SK-N-SH treated with all-trans-retinoic acid at 6 μM for 48 hours (cell line): ENCODE results near the gene PPCS.

Source experiments
- ATAC-seq: fragments of 200-7000 bp; cut with Tn5 transposase; 3 replicates; pipeline ENCODE4 v1.9.1; 2020; ENCODE audit warnings: mild to moderate bottlenecking, moderate library complexity
- ARNTL ChIP-seq: fragments of 450-650 bp; formaldehyde crosslinking; IDR thresholded peaks from 2 replicates; pipeline ENCODE4 v1.5.0; 2020; ENCODE audit warnings: low read depth, mild to moderate bottlenecking, moderate library complexity, borderline replicate concordance
- BACH2 ChIP-seq: fragments of 250-450 bp; sonication (Bioruptor Pico); IDR thresholded peaks from 2 replicates; pipeline ENCODE4 v1.9.0; 2021; ENCODE audit warnings: mild to moderate bottlenecking, borderline replicate concordance
- CSDC2 ChIP-seq: fragments of 250-450 bp; sonication (Bioruptor Pico); IDR thresholded peaks from 2 replicates; pipeline ENCODE4 v1.5.0; 2020; ENCODE audit warnings: mild to moderate bottlenecking, moderate library complexity
- ESRRG ChIP-seq: fragments of 250-450 bp; sonication (Bioruptor Pico); IDR thresholded peaks from 2 replicates; pipeline ENCODE4 v1.6.1; 2021; ENCODE audit warnings: mild to moderate bottlenecking
- GLIS3 ChIP-seq: fragments of 250-450 bp; sonication (Bioruptor Pico); IDR thresholded peaks from 2 replicates; pipeline ENCODE4 v1.5.0; 2020; ENCODE audit warnings: mild to moderate bottlenecking, moderate library complexity
- ISL1 ChIP-seq: fragments of 250-450 bp; sonication (Bioruptor Pico); IDR thresholded peaks from 2 replicates; pipeline ENCODE4 v2.1.2; 2022; ENCODE audit warnings: mild to moderate bottlenecking, moderate library complexity
- OSR1 ChIP-seq: fragments of 250-450 bp; sonication (Bioruptor Pico); IDR thresholded peaks from 2 replicates; pipeline ENCODE4 v1.8.0; 2022; ENCODE audit warnings: moderate library complexity, mild to moderate bottlenecking, inconsistent platforms
- RARB ChIP-seq: fragments of 250-450 bp; sonication (Bioruptor Pico); IDR thresholded peaks from 2 replicates; pipeline ENCODE4 v1.8.0; 2021; ENCODE audit warnings: mild to moderate bottlenecking, moderate library complexity
- SNAI2 ChIP-seq: fragments of 250-450 bp; sonication (Bioruptor Pico); IDR thresholded peaks from 2 replicates; pipeline ENCODE4 v1.5.0; 2020; ENCODE audit warnings: mild to moderate bottlenecking, moderate library complexity
- TCF4 ChIP-seq: fragments of 250-450 bp; sonication (Bioruptor Pico); IDR thresholded peaks from 2 replicates; pipeline ENCODE4 v1.8.0; 2021; ENCODE audit warnings: mild to moderate bottlenecking, moderate library complexity, borderline replicate concordance
- TOX ChIP-seq: fragments of 250-450 bp; sonication (Bioruptor Pico); IDR thresholded peaks from 2 replicates; pipeline ENCODE4 v1.8.0; 2021; ENCODE audit warnings: mild to moderate bottlenecking, moderate library complexity, borderline replicate concordance
- ZC3H10 ChIP-seq: fragments of 250-450 bp; sonication (Bioruptor Pico); IDR thresholded peaks from 2 replicates; pipeline ENCODE4 v1.5.1; 2021; ENCODE audit warnings: mild to moderate bottlenecking, moderate library complexity
- ZFP3 ChIP-seq: fragments of 250-450 bp; sonication (Bioruptor Pico); IDR thresholded peaks from 2 replicates; pipeline ENCODE4 v1.5.0; 2020; ENCODE audit warnings: mild to moderate bottlenecking, moderate library complexity
- ZFP30 ChIP-seq: fragments of 450-650 bp; formaldehyde crosslinking; IDR thresholded peaks from 2 replicates; pipeline ENCODE4 v1.5.0; 2022; ENCODE audit warnings: mild to moderate bottlenecking, moderate library complexity
- ZNF565 ChIP-seq: fragments of 450-650 bp; formaldehyde crosslinking; conservative IDR thresholded peaks from 2 replicates; pipeline ENCODE4 v1.5.0; 2020; ENCODE audit warnings: low read depth, mild to moderate bottlenecking, moderate library complexity
- ZNF70 ChIP-seq: fragments of 450-650 bp; formaldehyde crosslinking; IDR thresholded peaks from 2 replicates; pipeline ENCODE4 v1.5.0; 2020; ENCODE audit warnings: mild to moderate bottlenecking, moderate library complexity
- ZNF8 ChIP-seq: fragments of 450-650 bp; formaldehyde crosslinking; IDR thresholded peaks from 2 replicates; pipeline ENCODE4 v1.5.0; 2020; ENCODE audit warnings: mild to moderate bottlenecking, moderate library complexity
- TF ChIP-seq, protein P1 (sequence below): fragments of 250-450 bp; sonication (Bioruptor Pico); IDR thresholded peaks from 2 replicates; pipeline ENCODE4 v1.5.1; 2020; ENCODE audit warnings: low read depth, mild to moderate bottlenecking, moderate library complexity
- TF ChIP-seq, protein P2 (sequence below): fragments of 250-450 bp; sonication (Bioruptor Pico); IDR thresholded peaks from 2 replicates; pipeline ENCODE4 v1.5.0; 2020; ENCODE audit warnings: mild to moderate bottlenecking, moderate library complexity
- TF ChIP-seq, protein P3 (sequence below): fragments of 250-450 bp; sonication (Bioruptor Pico); IDR thresholded peaks from 2 replicates; pipeline ENCODE4 v1.5.1; 2021; ENCODE audit warnings: mild to moderate bottlenecking, moderate library complexity
- TF ChIP-seq, protein P4 (sequence below): fragments of 250-450 bp; sonication (Bioruptor Pico); IDR thresholded peaks from 2 replicates; pipeline ENCODE4 v1.8.0; 2020; ENCODE audit warnings: mild to moderate bottlenecking, moderate library complexity, borderline replicate concordance

Gene PPCS

DNA sequence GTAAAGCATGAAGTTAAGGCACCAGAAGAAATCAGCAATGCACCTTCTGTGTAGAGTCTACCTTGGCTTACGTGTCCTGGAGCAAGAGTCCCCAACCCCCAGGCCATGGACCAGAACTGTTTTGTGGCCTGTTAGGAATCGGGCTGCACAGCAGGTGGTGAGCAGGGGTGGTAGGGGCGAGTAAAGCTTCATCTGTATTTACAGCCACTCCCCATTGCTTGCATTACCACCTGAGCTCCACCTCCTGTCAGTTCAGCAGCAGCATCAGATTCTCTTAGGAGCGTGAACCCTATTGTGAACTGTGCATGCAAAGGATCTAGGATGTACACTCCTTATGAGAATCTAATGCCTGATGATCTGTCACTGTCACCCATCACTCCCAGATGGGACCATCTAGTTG lies 22.0 kb upstream of the PPCS start:
- ATAC-seq: no peak

DNA sequence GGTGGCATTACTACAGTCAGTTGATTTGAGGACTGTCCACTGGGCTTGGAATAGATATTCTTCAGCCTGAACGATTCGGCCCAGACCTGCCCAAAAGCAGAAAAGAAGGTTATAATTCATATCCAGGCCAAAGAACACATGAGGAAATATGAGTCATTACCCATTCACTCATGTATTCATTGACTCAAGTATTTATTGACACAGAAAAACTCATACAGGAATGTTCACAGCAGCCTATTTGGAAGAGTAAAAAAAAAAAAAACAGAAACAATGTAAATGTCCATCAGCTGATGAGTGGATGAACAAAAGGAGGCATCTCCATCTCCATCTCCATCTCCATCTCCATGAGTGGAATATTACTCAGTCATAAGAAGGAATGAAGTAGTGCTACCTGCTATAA lies 16.4 kb upstream of the PPCS start:
- TF ChIP-seq, protein P1, sequence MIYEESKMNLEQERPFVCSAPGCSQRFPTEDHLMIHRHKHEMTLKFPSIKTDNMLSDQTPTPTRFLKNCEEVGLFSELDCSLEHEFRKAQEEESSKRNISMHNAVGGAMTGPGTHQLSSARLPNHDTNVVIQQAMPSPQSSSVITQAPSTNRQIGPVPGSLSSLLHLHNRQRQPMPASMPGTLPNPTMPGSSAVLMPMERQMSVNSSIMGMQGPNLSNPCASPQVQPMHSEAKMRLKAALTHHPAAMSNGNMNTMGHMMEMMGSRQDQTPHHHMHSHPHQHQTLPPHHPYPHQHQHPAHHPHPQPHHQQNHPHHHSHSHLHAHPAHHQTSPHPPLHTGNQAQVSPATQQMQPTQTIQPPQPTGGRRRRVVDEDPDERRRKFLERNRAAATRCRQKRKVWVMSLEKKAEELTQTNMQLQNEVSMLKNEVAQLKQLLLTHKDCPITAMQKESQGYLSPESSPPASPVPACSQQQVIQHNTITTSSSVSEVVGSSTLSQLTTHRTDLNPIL (CRISPR knock-in tag): no peak
- no peak for TF ChIP-seq OSR1 (CRISPR knock-in tag)
- TF ChIP-seq ZNF565: no peak
- no peak for TF ChIP-seq SNAI2
- TF ChIP-seq ZC3H10: no peak
- peak; percentile 38; the same call in 2 of the 3 replicates for ATAC-seq

More for the DNA sequence above, 22.0 kb upstream of the PPCS start:
- no peak for TF ChIP-seq ESRRG (CRISPR knock-in tag)
- TF ChIP-seq ZC3H10: no peak
- no peak for TF ChIP-seq RARB (CRISPR knock-in tag)
- TF ChIP-seq ISL1 (CRISPR knock-in tag): no peak

DNA sequence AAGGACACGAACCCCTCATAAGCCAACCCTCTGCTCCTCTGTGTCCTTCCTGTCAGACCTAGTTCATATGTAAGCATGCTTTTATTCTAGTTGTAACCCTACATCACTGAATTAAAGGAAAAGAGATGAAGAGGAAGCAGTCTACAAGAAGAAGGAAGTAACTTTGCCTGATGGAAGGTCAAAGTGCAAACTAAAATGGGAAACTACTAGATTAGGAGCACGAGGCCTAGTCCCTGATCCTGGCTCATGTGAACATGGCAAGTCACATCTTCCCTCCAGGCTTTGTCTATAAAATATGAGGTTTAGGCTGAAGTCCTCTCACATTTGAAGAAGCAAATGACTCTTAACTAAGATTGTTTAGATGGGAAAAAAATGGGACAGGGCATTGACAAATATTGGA lies 13.7 kb upstream of the PPCS start:
- ATAC-seq: no peak
- TF ChIP-seq ISL1 (CRISPR knock-in tag): no peak
- TF ChIP-seq BACH2 (CRISPR knock-in tag): no peak
- TF ChIP-seq, protein P2, sequence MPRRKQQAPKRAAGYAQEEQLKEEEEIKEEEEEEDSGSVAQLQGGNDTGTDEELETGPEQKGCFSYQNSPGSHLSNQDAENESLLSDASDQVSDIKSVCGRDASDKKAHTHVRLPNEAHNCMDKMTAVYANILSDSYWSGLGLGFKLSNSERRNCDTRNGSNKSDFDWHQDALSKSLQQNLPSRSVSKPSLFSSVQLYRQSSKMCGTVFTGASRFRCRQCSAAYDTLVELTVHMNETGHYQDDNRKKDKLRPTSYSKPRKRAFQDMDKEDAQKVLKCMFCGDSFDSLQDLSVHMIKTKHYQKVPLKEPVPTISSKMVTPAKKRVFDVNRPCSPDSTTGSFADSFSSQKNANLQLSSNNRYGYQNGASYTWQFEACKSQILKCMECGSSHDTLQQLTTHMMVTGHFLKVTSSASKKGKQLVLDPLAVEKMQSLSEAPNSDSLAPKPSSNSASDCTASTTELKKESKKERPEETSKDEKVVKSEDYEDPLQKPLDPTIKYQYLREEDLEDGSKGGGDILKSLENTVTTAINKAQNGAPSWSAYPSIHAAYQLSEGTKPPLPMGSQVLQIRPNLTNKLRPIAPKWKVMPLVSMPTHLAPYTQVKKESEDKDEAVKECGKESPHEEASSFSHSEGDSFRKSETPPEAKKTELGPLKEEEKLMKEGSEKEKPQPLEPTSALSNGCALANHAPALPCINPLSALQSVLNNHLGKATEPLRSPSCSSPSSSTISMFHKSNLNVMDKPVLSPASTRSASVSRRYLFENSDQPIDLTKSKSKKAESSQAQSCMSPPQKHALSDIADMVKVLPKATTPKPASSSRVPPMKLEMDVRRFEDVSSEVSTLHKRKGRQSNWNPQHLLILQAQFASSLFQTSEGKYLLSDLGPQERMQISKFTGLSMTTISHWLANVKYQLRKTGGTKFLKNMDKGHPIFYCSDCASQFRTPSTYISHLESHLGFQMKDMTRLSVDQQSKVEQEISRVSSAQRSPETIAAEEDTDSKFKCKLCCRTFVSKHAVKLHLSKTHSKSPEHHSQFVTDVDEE (CRISPR knock-in tag): no peak
- TF ChIP-seq GLIS3 (CRISPR knock-in tag): no peak
- no peak for TF ChIP-seq ZNF70 (CRISPR knock-in tag)
- TF ChIP-seq, protein P3, sequence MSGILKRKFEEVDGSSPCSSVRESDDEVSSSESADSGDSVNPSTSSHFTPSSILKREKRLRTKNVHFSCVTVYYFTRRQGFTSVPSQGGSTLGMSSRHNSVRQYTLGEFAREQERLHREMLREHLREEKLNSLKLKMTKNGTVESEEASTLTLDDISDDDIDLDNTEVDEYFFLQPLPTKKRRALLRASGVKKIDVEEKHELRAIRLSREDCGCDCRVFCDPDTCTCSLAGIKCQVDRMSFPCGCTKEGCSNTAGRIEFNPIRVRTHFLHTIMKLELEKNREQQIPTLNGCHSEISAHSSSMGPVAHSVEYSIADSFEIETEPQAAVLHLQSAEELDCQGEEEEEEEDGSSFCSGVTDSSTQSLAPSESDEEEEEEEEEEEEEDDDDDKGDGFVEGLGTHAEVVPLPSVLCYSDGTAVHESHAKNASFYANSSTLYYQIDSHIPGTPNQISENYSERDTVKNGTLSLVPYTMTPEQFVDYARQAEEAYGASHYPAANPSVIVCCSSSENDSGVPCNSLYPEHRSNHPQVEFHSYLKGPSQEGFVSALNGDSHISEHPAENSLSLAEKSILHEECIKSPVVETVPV (CRISPR knock-in tag): no peak
- no peak for TF ChIP-seq OSR1 (CRISPR knock-in tag)
- TF ChIP-seq SNAI2: no peak
- TF ChIP-seq RARB (CRISPR knock-in tag): no peak
- TF ChIP-seq TCF4: no peak

DNA sequence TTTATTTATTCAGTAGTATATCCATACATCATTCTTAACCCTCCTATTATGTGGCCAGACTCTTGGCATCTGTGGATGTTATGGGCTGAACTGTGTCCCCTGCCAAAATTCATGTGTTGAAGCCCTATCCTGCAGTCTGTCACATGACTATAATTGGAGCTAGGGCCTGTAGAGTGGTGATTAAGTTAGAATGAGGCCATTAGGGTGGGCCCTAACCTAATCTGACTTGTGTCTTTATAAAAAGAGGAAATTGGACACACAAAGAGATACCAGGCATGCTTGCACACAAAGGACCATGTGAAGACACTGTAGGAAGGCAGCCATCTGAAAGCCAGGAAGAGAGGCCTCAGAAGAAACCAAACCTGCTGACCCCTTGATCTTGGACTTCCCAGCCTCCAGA lies 7.1 kb upstream of the PPCS start:
- no peak for ATAC-seq
- TF ChIP-seq SNAI2 (no peak), ZC3H10 (no peak), GLIS3 (CRISPR knock-in tag) (no peak), ZFP3 (no peak), ZFP30 (no peak), ZNF8 (CRISPR knock-in tag) (no peak), TOX (CRISPR knock-in tag) (no peak), ARNTL (CRISPR knock-in tag) (no peak), ISL1 (CRISPR knock-in tag) (no peak), OSR1 (CRISPR knock-in tag) (no peak), ESRRG (CRISPR knock-in tag) (no peak), RARB (CRISPR knock-in tag) (no peak), TCF4 (no peak), BACH2 (CRISPR knock-in tag) (no peak), CSDC2 (CRISPR knock-in tag) (no peak), ZNF70 (CRISPR knock-in tag) (no peak)
- TF ChIP-seq, protein P1 (CRISPR knock-in tag): no peak
- TF ChIP-seq, protein P3 (CRISPR knock-in tag): no peak
- TF ChIP-seq, protein P4, sequence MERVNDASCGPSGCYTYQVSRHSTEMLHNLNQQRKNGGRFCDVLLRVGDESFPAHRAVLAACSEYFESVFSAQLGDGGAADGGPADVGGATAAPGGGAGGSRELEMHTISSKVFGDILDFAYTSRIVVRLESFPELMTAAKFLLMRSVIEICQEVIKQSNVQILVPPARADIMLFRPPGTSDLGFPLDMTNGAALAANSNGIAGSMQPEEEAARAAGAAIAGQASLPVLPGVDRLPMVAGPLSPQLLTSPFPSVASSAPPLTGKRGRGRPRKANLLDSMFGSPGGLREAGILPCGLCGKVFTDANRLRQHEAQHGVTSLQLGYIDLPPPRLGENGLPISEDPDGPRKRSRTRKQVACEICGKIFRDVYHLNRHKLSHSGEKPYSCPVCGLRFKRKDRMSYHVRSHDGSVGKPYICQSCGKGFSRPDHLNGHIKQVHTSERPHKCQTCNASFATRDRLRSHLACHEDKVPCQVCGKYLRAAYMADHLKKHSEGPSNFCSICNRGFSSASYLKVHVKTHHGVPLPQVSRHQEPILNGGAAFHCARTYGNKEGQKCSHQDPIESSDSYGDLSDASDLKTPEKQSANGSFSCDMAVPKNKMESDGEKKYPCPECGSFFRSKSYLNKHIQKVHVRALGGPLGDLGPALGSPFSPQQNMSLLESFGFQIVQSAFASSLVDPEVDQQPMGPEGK (CRISPR knock-in tag): no peak
- TF ChIP-seq, protein P2 (CRISPR knock-in tag): no peak
- TF ChIP-seq, all 23 proteins: peak for 0
